SU-DHL-6 (cell line): ENCODE results near the gene RAB10.

Experiments used
- H2AFZ ChIP-seq: fragments of 200-600 bp; sonication (generic); 2 replicates; pipeline ENCODE4 v1.6.1; 2014; ENCODE audit warnings: low read depth, mild to moderate bottlenecking, moderate library complexity, mixed read lengths, antibody characterized with exemption, low read length; ENCODE audit not compliant: severe bottlenecking
- H3F3A ChIP-seq: fragments of 200-600 bp; shearing (Covaris generic); 2 replicates; pipeline ENCODE4 v1.6.0; 2016; ENCODE audit warnings: antibody characterized with exemption, mild to moderate bottlenecking; ENCODE audit not compliant: insufficient read depth
- H3K27ac ChIP-seq: fragments of 200-600 bp; sonication (generic); 2 replicates; pipeline ENCODE4 v1.5.1; 2016; ENCODE audit warnings: low read depth, mild to moderate bottlenecking, low read length, moderate library complexity, mixed read lengths
- H3K27me3 ChIP-seq: fragments of 200-600 bp; sonication (generic), shearing (Covaris generic); 2 replicates; pipeline ENCODE4 v1.6.0; 2014; ENCODE audit warnings: mild to moderate bottlenecking, low read length
- H3K36me3 ChIP-seq: fragments of 200-600 bp; sonication (generic); 2 replicates; pipeline ENCODE4 v1.6.1; 2014; ENCODE audit warnings: mild to moderate bottlenecking, low read length, mixed read lengths
- H3K4me2 ChIP-seq: fragments of 300-600, 200-600 bp; shearing (Covaris generic), sonication (generic); 2 replicates; pipeline ENCODE4 v1.6.0; 2014; ENCODE audit warnings: low read length, low read depth, mild to moderate bottlenecking; ENCODE audit not compliant: poor library complexity, severe bottlenecking
- H3K4me3 ChIP-seq: fragments of 200-600 bp; sonication (generic); 2 replicates; pipeline ENCODE4 v1.5.1; 2014; ENCODE audit warnings: antibody characterized with exemption, low read length, mild to moderate bottlenecking, mixed read lengths; ENCODE audit not compliant: insufficient read depth, poor library complexity, severe bottlenecking
- H3K79me2 ChIP-seq: fragments of 200-600 bp; sonication (generic); 2 replicates; pipeline ENCODE4 v1.6.1; 2014; ENCODE audit warnings: mild to moderate bottlenecking, low read length, moderate library complexity; ENCODE audit not compliant: insufficient read depth
- H3K9ac ChIP-seq: fragments of 200-600 bp; sonication (generic); 2 replicates; pipeline ENCODE4 v1.7.0; 2014; ENCODE audit warnings: mild to moderate bottlenecking, low read length
- H3K9me2 ChIP-seq: fragments of 200-600 bp; sonication (generic); replicated peaks from 2 replicates; pipeline ENCODE4 v1.6.1; 2014; ENCODE audit warnings: low read length; ENCODE audit not compliant: insufficient read depth
- H3K9me3 ChIP-seq: fragments of 200-600 bp; sonication (generic); 2 replicates; pipeline ENCODE4 v1.6.1; 2014; ENCODE audit warnings: low read length, mixed read lengths; ENCODE audit not compliant: insufficient read depth
- H4K20me1 ChIP-seq: fragments of 200-600 bp; sonication (generic); 2 replicates; pipeline ENCODE4 v1.6.1; 2014; ENCODE audit warnings: low read depth, mild to moderate bottlenecking, antibody characterized with exemption, low read length, moderate library complexity, mixed read lengths
- EZH2phosphoT487 ChIP-seq: fragments of 200-600 bp; sonication (generic), shearing (Covaris generic); conservative IDR thresholded peaks from 2 replicates; pipeline ENCODE4 v1.6.1; 2018; ENCODE audit warnings: mild to moderate bottlenecking, antibody characterized with exemption, low read length, moderate library complexity, mixed read lengths
- TF ChIP-seq, protein P1 (sequence below): fragments of 200-600 bp; sonication (generic); IDR thresholded peaks from one replicate; pipeline ENCODE4 v1.5.1; 2017; ENCODE audit warnings: antibody characterized with exemption, mild to moderate bottlenecking, low read length, moderate library complexity; ENCODE audit not compliant: insufficient read depth, poor library complexity, severe bottlenecking

The RAB10 gene

DNA sequence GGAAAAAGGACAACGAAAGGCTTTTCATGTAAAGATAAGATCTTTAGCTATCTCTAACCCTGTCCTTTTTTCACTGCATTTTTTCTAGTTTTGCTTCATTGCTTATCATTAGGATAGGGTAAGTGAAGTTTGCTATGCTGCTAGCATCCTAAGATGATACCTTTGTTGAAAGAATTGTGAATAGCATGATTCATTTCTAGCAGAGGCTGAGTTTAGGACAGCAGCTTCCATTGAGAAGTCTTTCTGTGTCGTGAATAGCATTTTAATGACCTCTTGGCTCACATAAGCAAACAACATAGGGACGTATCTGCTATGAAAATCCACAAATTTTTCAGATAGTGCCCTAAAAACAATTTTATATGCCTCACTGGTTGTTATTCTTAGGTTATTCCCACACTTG lies 102.6 kb downstream of the RAB10 start:
- H3K4me2 ChIP-seq: no peak overlapping the region
- 0 out of 2 replicates have a peak, but pooled peaks cover 4% of the 10 kb centered on the region for H3F3A ChIP-seq
- TF ChIP-seq EZH2phosphoT487: no peak
- TF ChIP-seq, protein P1, sequence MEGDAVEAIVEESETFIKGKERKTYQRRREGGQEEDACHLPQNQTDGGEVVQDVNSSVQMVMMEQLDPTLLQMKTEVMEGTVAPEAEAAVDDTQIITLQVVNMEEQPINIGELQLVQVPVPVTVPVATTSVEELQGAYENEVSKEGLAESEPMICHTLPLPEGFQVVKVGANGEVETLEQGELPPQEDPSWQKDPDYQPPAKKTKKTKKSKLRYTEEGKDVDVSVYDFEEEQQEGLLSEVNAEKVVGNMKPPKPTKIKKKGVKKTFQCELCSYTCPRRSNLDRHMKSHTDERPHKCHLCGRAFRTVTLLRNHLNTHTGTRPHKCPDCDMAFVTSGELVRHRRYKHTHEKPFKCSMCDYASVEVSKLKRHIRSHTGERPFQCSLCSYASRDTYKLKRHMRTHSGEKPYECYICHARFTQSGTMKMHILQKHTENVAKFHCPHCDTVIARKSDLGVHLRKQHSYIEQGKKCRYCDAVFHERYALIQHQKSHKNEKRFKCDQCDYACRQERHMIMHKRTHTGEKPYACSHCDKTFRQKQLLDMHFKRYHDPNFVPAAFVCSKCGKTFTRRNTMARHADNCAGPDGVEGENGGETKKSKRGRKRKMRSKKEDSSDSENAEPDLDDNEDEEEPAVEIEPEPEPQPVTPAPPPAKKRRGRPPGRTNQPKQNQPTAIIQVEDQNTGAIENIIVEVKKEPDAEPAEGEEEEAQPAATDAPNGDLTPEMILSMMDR: no peak
- H4K20me1 ChIP-seq: 0 out of 2 replicates have a peak, but pooled peaks cover 2% of the 10 kb centered on the region
- no peaks in the 10 kb centered on the region for H3K9me2 ChIP-seq
- peaks cover 18% of the 10 kb centered on the region; the same call in 1 of the 2 replicates for H3K36me3 ChIP-seq
- no peaks in the 10 kb centered on the region for H3K9me3 ChIP-seq
- H3K27ac ChIP-seq: no peak overlapping the region
- no peaks in the 10 kb centered on the region for H3K27me3 ChIP-seq
- H3K9ac ChIP-seq: no peak overlapping the region
- H3K4me3 ChIP-seq: no peak overlapping the region
- no peaks in the 10 kb centered on the region; the same call in 1 of the 2 replicates for H3K79me2 ChIP-seq
- no peak overlapping the region for H2AFZ ChIP-seq

DNA sequence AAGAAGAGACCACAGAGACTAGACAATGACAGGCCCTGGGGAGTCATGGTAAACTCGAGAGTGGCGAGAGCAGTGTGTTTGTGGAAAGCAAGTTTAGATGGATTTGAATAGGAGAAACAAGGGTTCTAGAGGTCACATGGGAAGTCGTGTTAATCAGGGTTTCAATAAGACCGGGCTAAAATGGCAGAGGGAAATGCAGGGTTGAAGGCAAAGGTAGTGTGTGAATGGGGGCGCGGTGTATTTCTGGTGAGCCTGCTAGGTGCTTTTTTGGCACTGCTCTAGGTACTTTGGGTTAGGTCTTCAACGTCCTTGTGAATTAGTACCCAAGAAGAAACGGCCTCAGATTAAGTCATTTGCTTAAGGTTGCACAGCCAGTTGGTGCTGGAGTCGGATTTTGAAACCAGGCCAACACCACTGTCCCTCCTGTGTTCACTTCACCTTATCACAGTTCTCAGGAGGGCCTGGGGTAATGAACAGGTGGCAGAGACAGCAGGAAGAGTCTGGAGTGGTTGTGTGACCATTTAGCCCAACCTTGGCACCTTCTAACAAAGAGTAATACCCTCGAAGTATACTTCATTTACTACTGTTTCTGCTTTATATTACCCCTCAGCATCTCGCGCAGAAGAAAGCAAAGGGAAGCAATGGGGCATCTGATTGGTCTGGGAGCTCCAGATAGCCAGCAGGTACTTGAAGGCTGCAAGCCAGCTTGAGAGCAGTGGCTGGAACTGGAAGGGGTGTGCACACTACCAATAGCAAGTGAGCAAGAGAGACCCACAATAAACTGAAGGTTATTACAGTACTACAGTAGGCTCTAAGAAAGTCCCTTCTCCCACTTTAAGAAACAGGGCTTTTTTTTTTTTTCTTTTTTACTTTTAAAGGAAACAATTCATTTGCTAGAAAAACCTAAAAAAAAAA lies 105.6 kb downstream of the RAB10 start:
- Histone ChIP-seq H3K9me3 (no peaks in the 10 kb centered on the region), H3K79me2 (no peaks in the 10 kb centered on the region), H3K36me3 (peaks cover 11% of the 10 kb centered on the region; the same call in 1 of the 2 replicates), H4K20me1 (no peaks in the 10 kb centered on the region), H2AFZ (no peak overlapping the region), H3K27me3 (no peaks in the 10 kb centered on the region), H3K4me3 (no peak overlapping the region), H3F3A (0 out of 2 replicates have a peak, but pooled peaks cover 4% of the 10 kb centered on the region), H3K9ac (no peak overlapping the region), H3K9me2 (no peaks in the 10 kb centered on the region), H3K4me2 (no peak overlapping the region), H3K27ac (no peak overlapping the region)
- TF ChIP-seq, protein P1: no peak
- no peak for TF ChIP-seq EZH2phosphoT487

DNA sequence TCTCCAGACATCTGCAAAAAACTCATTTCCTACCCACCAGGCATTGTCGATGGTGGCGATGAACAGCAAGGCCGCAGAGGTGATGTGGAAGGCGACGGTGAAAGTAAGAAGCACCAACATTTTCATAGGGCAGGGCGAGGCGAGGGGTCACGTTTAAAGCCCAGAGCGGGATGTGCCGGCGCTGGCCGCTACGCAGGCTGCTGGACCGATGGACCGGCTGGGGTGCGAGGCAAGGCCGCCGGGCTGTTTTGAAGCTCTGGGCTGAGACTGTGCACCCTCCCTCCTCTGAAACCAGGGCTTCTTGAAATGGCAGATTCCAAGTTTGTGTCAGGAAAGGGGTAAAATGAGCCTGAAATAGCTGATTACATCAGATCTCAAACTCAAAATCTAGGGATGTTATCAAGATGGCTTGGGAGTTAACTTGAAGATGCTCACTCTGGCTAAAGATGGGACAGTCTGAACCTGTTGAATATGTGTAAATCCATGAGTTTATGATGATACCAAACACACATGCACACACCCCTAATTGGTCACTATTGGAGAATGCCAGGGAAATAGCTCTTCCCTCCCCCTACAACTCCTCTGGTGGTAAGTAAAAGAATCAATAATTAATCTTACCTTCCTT lies 107.4 kb downstream of the RAB10 start:
- TF ChIP-seq, protein P1: no peak
- TF ChIP-seq EZH2phosphoT487: no peak
- no peak overlapping the region for H3K27ac ChIP-seq
- 0 out of 2 replicates have a peak, but pooled peaks cover 2% of the 10 kb centered on the region for H3K36me3 ChIP-seq

More for the DNA sequence above, 107.4 kb downstream of the RAB10 start:
- no peaks in the 10 kb centered on the region for H3K9me3 ChIP-seq
- no peaks in the 10 kb centered on the region for H4K20me1 ChIP-seq
- H2AFZ ChIP-seq: no peak overlapping the region
- no peaks in the 10 kb centered on the region for H3K9me2 ChIP-seq
- H3K4me2 ChIP-seq: no peak overlapping the region
- H3K4me3 ChIP-seq: no peak overlapping the region
- no peaks in the 10 kb centered on the region for H3K79me2 ChIP-seq
- 0 out of 2 replicates have a peak, but pooled peaks cover 4% of the 10 kb centered on the region for H3F3A ChIP-seq
- no peak overlapping the region for H3K9ac ChIP-seq
- no peaks in the 10 kb centered on the region for H3K27me3 ChIP-seq
